Brain microvascular endothelial cell (primary cell): ENCODE measurements around the gene TFF1.
A peak's percentile ranks its signal among the peaks of the same experiment; 100 is the strongest.

ENCODE experiments used
- DNase-seq: peaks from one replicate; pipeline ENCODE4 v3.0.0-alpha.2; 2020
- H3K27ac ChIP-seq: fragments of 250-450 bp; sonication (Bioruptor Pico); 2 replicates; pipeline ENCODE4 v1.5.1; 2020; ENCODE audit warnings: mild to moderate bottlenecking, moderate library complexity
- H3K27me3 ChIP-seq: fragments of 250-450 bp; sonication (Bioruptor Pico); replicated peaks from 2 replicates; pipeline ENCODE4 v1.5.1; 2020; ENCODE audit warnings: mild to moderate bottlenecking
- H3K36me3 ChIP-seq: fragments of 250-450 bp; sonication (Bioruptor Pico); replicated peaks from 2 replicates; pipeline ENCODE4 v1.5.1; 2020; ENCODE audit warnings: mild to moderate bottlenecking
- H3K4me3 ChIP-seq: 2 replicates; pipeline ENCODE4 v1.5.1; 2011; ENCODE audit warnings: low read depth, mild to moderate bottlenecking, control low read depth, low read length, moderate library complexity
- CTCF ChIP-seq: IDR thresholded peaks from 2 replicates; pipeline ENCODE4 v1.5.1; 2011; ENCODE audit warnings: low read depth, mild to moderate bottlenecking, moderate library complexity, low read length, control low read depth, inconsistent platforms; ENCODE audit errors: missing control alignments
- in situ Hi-C: cut with HindIII; loops from 2 replicates; pipeline ENCODE4 v1.10.0; 2017; ENCODE audit warnings: low sequenced_read_pairs, low pct_ligation_motif_present

The TFF1 gene

GRCh38 chr21:42341776-42342542 lies 24.4 kb downstream of the TFF1 start:
- Histone ChIP-seq H3K4me3 (no peak overlapping the region), H3K36me3 (no peaks in the 10 kb centered on the region), H3K27ac (no peak overlapping the region), H3K27me3 (no peaks in the 10 kb centered on the region)
- in situ Hi-C loops: no loop called here
- no peak for DNase-seq
- no peak for TF ChIP-seq CTCF

- Histone ChIP-seq H3K36me3 (no peaks in the 10 kb centered on the region), H3K27ac (no peak overlapping the region), H3K4me3 (no peak overlapping the region), H3K27me3 (peaks cover 4% of the 10 kb centered on the region)
- no peak for DNase-seq
- no peak for TF ChIP-seq CTCF
- in situ Hi-C loops: no loop called here
Observed at GRCh38 chr21:42340187-42341050, 25.9 kb downstream of the TFF1 start.

GRCh38 chr21:42338729-42339715 lies 27.3 kb downstream of the TFF1 start:
- Histone ChIP-seq H3K4me3 (no peak overlapping the region), H3K27me3 (peaks cover 5% of the 10 kb centered on the region), H3K27ac (no peak overlapping the region), H3K36me3 (no peaks in the 10 kb centered on the region)
- no peak for TF ChIP-seq CTCF
- no peak for DNase-seq
- in situ Hi-C loops: no loop called here

- Histone ChIP-seq H3K27me3 (peaks cover 5% of the 10 kb centered on the region), H3K4me3 (no peak overlapping the region), H3K27ac (no peak overlapping the region), H3K36me3 (no peaks in the 10 kb centered on the region)
- in situ Hi-C loops: no loop called here
- TF ChIP-seq CTCF: peak; percentile 62
- peak; percentile 34 for DNase-seq
Observed at GRCh38 chr21:42337830-42338728, 28.3 kb downstream of the TFF1 start.

GRCh38 chr21:42337276-42337675 lies 29.1 kb downstream of the TFF1 start:
- DNase-seq: no peak
- in situ Hi-C loops: no loop called here
- Histone ChIP-seq H3K36me3 (no peaks in the 10 kb centered on the region), H3K27ac (no peak overlapping the region), H3K4me3 (no peak overlapping the region), H3K27me3 (peaks cover 5% of the 10 kb centered on the region)
- TF ChIP-seq CTCF: no peak
